Muscle of leg (tissue), 11 donors: Measurements from ENCODE around the gene OXER1. TPM values are rescaled to one million over a fixed set of nuclear protein-coding genes. Genes with fewer than 3 reads are reported as not detected.

Experiments
- DNase-seq: peaks from one replicate; pipeline ENCODE4 v3.0.0; 2013
- H3K27ac ChIP-seq: one replicate; pipeline ENCODE4 v1.5.1; 2013; ENCODE audit warnings: mild to moderate bottlenecking, low read length, control low read depth
- H3K27me3 ChIP-seq: one replicate; pipeline ENCODE4 v1.6.1; 2013; ENCODE audit warnings: low read length; ENCODE audit not compliant: control insufficient read depth, insufficient read depth
- H3K36me3 ChIP-seq: one replicate; pipeline ENCODE4 v1.6.1; 2013; ENCODE audit warnings: low read length; ENCODE audit not compliant: control insufficient read depth, insufficient read depth
- H3K4me1 ChIP-seq: one replicate; pipeline ENCODE4 v1.6.1; 2013; ENCODE audit warnings: low read length; ENCODE audit not compliant: control insufficient read depth, insufficient read depth
- H3K4me3 ChIP-seq: one replicate; pipeline ENCODE4 v1.5.1; 2013; ENCODE audit warnings: low read length, control low read depth
- H3K9me3 ChIP-seq: replicated peaks from 2 replicates; pipeline ENCODE4 v1.6.1; 2013; ENCODE audit warnings: low read depth, low read length; ENCODE audit not compliant: control insufficient read depth
- WGBS: methylation state at CpG from one replicate; pipeline ENCODE4 v1.1.5; 2013; ENCODE audit warnings: missing lambda C conversion rate; ENCODE audit not compliant: insufficient coverage; 5-methylcytosine and 5-hydroxymethylcytosine counted together
- polyA plus RNA-seq, 8 donors: library from polyadenylated mRNA; unstranded; fragments of 120-200 nt; gene quantifications; one replicate each; pipeline versions ENCODE4 v1.2.1 to v1.2.3, GENCODE V29; 2013; ENCODE audit warnings: inconsistent platforms in 1 of 8, low replicate concordance in 1 of 8; ENCODE audit not compliant: insufficient read length in 8 of 8, insufficient read depth in 1 of 8
- total RNA-seq: library from RNA; stranded (reverse); fragments of 120-200 nt; gene quantifications from one replicate; pipeline ENCODE4 v1.2.4, GENCODE V29; 2013

Gene OXER1
- total and polyA plus RNA-seq, 9 donors = 2.2 to 9.2 (median 6.2) TPM

- Histone ChIP-seq H3K36me3 (no peaks in the 10 kb centered on the region), H3K4me3 (no peak overlapping the region), H3K9me3 (no peaks in the 10 kb centered on the region), H3K27me3 (no peaks in the 10 kb centered on the region), H3K27ac (no peak overlapping the region), H3K4me1 (peaks cover 27% of the 10 kb centered on the region)
- no CpG with 5 or more reads among the region's 6 CpGs for WGBS
- DNase-seq = no peak
Measured at GRCh38 chr2:42795275-42795674, 31.3 kb upstream of the OXER1 start.

DNA sequence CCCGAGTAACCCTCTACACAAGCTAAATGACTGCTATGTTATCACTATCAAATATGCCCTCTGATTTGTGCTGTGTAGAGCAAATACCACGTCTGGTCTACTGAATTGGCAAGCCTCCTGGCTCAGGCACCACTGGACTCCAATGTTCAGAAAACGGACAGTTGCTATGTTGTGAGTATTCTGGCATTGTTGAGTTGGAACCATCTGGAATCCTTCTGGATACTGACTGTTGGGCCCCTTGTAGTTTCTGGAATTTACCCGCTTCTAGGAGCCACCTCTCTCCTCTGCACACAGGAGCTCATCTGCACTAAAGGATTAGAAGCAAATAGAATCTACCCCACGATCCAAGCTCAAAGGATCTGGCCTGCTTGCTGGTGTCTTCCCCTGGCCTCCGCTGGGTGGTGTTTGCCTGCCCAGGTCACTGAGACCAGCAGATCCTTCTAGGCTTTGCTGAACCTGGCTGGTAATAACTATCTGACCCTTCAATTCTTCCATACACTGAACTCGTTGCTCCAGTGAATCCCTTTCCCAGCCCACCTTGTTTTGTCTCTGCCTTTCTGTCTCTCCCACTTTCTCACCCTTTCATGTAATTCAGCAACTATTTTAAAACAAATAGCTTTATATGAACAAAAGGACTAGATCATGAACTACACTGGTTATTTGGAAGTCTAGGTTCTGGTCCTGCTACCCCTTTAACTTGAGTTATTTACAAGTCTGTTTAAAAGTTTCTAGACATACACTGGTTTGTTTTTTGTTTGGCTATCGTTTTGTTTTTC, 30.5 kb upstream of the OXER1 start:
- H3K27ac ChIP-seq = peak overlapping the region; percentile 95

DNA sequence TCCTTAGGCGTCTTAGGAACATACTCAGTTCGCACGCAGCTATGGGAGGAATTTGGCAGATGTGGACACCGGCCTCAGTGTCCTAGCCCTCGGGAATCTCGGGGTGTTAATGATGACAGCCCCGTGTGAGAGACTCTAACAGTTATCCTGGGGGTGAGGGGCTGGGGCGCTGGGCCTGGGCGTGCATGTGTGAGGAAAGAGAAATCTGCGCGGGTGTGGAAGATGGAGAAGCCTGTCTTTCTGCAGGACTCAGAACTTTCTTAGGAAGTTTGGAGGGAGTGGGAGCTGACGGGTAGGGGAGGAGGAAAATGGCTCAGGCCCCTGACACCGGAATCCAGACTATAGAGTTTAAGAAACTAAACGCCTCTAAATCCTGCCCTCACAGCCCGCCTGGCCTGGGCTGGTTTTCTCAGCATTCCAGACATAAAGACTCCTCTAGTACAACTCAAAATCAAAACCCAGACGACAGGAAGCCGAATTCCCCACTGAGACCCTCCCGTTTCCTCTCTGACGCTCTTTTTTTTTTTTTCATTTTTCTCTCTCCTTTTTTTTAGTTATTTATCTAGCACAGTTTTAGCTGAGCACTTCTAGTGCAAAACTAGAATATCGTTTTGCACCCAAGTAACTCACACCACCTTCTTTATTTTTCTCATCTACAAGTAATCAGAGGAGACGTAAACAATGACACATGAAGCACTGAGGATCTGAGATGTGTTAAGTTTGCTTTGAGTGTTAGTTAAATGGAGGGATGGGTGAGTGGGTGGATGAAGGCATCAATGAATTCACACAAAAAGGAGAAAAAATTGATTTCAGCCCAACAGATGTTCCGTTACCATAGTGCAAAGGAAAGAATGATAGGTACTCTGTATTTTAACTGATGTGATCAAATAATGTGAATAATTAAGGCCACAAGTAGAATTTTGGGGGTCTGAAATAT, 29.7 kb upstream of the OXER1 start:
- Histone ChIP-seq H3K4me1 (peaks cover 41% of the 10 kb centered on the region), H3K27me3 (no peaks in the 10 kb centered on the region), H3K27ac (peak overlapping the region; percentile 95), H3K4me3 (peak overlapping the region; percentile 62), H3K36me3 (peaks cover under 1% of the 10 kb centered on the region), H3K9me3 (no peaks in the 10 kb centered on the region)
- 6% methylated on average over 20 of the region's 22 CpGs for WGBS
- peak; percentile 86 for DNase-seq

More for the DNA sequence above, 30.5 kb upstream of the OXER1 start:
- peak; percentile 54 for DNase-seq
- Histone ChIP-seq H3K4me3 (peak overlapping the region; percentile 62), H3K4me1 (peaks cover 35% of the 10 kb centered on the region), H3K27me3 (no peaks in the 10 kb centered on the region), H3K9me3 (no peaks in the 10 kb centered on the region), H3K36me3 (no peaks in the 10 kb centered on the region)
- WGBS = 42% methylated on average over 3 of the region's 8 CpGs

DNA sequence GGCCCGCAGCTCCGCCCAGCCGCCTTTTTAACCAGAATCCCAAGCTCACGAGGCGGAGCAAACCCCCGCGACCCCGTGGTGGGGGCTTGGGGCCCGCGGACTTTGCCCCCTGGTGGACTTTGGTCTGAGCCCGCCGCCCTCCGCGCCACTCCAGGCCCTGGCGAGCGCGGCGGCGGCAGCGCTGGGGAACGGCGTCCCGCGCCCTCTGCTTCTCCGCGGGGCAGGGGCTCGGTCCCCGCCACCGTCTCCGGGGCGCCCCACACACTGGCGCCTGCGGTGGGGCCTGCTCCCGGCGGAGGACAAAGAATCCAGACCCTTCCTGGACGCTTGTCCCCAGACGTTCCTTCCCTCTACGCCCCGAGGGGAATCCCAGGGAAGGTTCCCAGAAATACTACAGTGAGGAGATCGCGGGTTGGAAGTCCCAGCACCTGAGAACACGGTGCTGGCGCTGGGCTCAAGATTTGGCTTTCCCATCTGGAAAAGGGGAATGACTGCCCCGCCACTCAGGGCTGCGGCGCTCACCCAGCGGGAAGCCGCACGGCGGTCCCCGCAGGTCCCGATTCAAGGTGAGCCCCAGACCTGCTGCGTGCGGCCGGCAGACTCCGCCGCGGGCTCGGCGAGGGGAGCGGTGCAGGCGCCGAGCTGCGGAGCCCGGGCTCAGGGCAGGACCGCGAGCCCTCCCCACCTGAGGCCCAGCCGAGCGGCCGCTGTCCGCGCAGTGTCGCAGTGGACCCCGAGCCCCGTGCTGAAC, 28.8 kb upstream of the OXER1 start, which contains the start of gene HAAO:
HAAO (minus strand) TSS at position 1 of the 751 bp plus-strand sequence. CDS start 47 bp downstream, outside the sequence.
- Histone ChIP-seq H3K27ac (peak within 1 kb of the TSS; percentile 95), H3K4me3 (peak within 1 kb of the TSS; percentile 62), H3K4me1 (peaks cover 47% of the 10 kb centered on the region), H3K36me3 (peaks cover 5% of the 10 kb centered on the region), H3K9me3 (no peaks in the 10 kb centered on the region), H3K27me3 (no peaks in the 10 kb centered on the region)
- DNase-seq = peak; percentile 87
- WGBS = under 1% methylated on average over 60 of the region's 75 CpGs

- no peak for DNase-seq
- WGBS = 0% methylated on average over 7 of the region's 18 CpGs
- Histone ChIP-seq H3K4me3 (peak overlapping the region; percentile 62), H3K9me3 (no peaks in the 10 kb centered on the region), H3K27ac (peak overlapping the region; percentile 95), H3K4me1 (peaks cover 54% of the 10 kb centered on the region), H3K36me3 (peaks cover 11% of the 10 kb centered on the region), H3K27me3 (no peaks in the 10 kb centered on the region)
Measured at GRCh38 chr2:42792087-42792582, 28.2 kb upstream of the OXER1 start.

DNA sequence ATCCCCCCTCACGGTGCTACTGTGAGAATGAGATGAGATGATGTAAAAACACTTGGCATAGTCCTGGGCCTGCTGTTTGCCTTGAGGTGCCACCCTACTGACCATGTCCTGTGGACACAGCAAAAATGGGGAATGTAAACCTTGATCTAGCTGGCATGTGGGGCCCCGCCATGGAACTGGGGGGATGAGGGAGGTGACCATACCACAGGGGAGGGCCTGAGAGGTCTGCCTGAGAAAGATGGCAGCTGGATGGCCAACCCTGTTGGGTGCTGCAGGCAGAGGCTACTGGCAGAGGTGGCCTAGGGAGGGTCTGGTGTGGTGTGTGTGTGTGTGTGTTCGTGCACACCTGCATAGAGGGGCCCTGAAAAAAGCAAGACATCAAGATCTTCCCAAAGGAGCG, 27.7 kb upstream of the OXER1 start:
- Histone ChIP-seq H3K4me1 (peaks cover 59% of the 10 kb centered on the region), H3K9me3 (no peaks in the 10 kb centered on the region)

DNA sequence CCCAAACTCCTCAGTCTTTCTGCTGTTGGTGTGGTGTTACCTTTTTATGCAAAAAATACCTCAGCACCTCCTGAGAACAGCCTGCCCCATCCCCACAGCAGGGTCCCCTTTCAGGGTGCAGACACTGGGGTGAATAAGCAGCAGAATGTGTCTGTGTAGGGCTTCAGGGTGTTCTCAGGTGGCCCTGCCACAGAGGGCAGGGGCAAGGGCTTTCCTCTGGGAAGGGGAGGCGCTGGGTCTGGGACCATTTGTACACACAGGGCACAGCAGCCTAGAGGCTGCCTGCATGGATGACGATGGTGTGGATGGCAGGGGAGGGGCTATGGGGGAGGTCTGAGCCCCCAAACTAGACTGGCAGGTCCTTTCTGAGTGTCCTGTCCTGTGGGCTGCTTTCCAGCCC, 25.8 kb upstream of the OXER1 start:
- DNase-seq = no peak
- Histone ChIP-seq H3K9me3 (no peaks in the 10 kb centered on the region), H3K4me1 (peaks cover 72% of the 10 kb centered on the region), H3K4me3 (no peak overlapping the region), H3K36me3 (peaks cover 21% of the 10 kb centered on the region), H3K27ac (no peak overlapping the region), H3K27me3 (no peaks in the 10 kb centered on the region)
- 100% methylated on average over 1 of the region's 2 CpGs for WGBS

More for the DNA sequence above, 27.7 kb upstream of the OXER1 start:
- Histone ChIP-seq H3K36me3 (peaks cover 15% of the 10 kb centered on the region), H3K4me3 (peak overlapping the region; percentile 62), H3K27me3 (no peaks in the 10 kb centered on the region), H3K27ac (peak overlapping the region; percentile 95)
- 94% methylated on average over 1 of the region's 4 CpGs for WGBS
- no peak for DNase-seq

GRCh38 chr2:42788882-42789281, 24.9 kb upstream of the OXER1 start:
- Histone ChIP-seq H3K27ac (no peak overlapping the region), H3K4me3 (no peak overlapping the region), H3K4me1 (peaks cover 74% of the 10 kb centered on the region), H3K27me3 (no peaks in the 10 kb centered on the region), H3K36me3 (peaks cover 26% of the 10 kb centered on the region), H3K9me3 (no peaks in the 10 kb centered on the region)
- no CpG with 5 or more reads among the region's 4 CpGs for WGBS
- no peak for DNase-seq

DNA sequence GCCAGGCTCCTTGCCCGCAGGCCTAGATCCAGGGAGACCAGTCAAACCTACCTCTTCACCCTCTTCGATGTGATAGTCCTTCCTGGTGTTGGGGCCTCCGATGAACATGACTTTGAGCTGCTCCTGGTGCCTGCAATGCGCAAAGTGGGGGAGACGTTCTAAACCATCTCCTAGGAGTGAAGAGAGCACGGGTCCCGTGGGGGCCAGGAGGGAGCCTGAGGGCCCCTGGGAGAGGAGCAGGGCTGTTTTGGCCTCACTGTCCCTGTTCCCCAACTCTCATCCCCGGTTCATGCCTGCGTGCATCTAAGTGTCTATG, 24.5 kb upstream of the OXER1 start:
- no peak overlapping the region for H3K27ac ChIP-seq
- no peaks in the 10 kb centered on the region for H3K27me3 ChIP-seq
- DNase-seq = no peak
- H3K36me3 ChIP-seq = peaks cover 30% of the 10 kb centered on the region
- no peaks in the 10 kb centered on the region for H3K9me3 ChIP-seq
- WGBS = 69% methylated on average over 4 of the region's 9 CpGs
- H3K4me1 ChIP-seq = peaks cover 72% of the 10 kb centered on the region
- no peak overlapping the region for H3K4me3 ChIP-seq
